ENCODE results near the gene RNU4-1.

RNU4-1 gene

GRCh38 chr12:120260607-120261006 lies 32.4 kb downstream of the RNU4-1 start:
- 0 out of 2 replicates have a peak, but pooled peaks cover 3% of the 10 kb centered on the region for H3F3A ChIP-seq (ENCODE audit: control insufficient read depth, insufficient read depth)
- H4K20me1 ChIP-seq (ENCODE audit: control insufficient read depth, insufficient read depth, low read depth, low read length) = 0 out of 2 replicates have a peak, but pooled peaks cover 4% of the 10 kb centered on the region
- no peak overlapping the region for H3K27ac ChIP-seq (ENCODE audit: low read depth, low read length)
- H3K9me2 ChIP-seq (replicated peaks; ENCODE audit: control insufficient read depth, low read length) = no peaks in the 10 kb centered on the region
- H3K27me3 ChIP-seq (ENCODE audit: control insufficient read depth, low read length) = peaks cover 38% of the 10 kb centered on the region
- no peaks in the 10 kb centered on the region for H3K79me2 ChIP-seq (ENCODE audit: control insufficient read depth, low read length)
- H3K9me3 ChIP-seq (ENCODE audit: control insufficient read depth, insufficient read depth, low read length) = no peaks in the 10 kb centered on the region
- peaks cover 7% of the 10 kb centered on the region for H3K4me1 ChIP-seq (ENCODE audit: control insufficient read depth, low read length)
- H3K36me3 ChIP-seq (ENCODE audit: control insufficient read depth, low read length) = no peaks in the 10 kb centered on the region
- no peak overlapping the region for H3K4me2 ChIP-seq (ENCODE audit: low read length)
- TF ChIP-seq CTCF (IDR thresholded peaks at IDR 0.05; ENCODE audit: low read depth, low read length, poor library complexity, severe bottlenecking) (no peak), EZH2phosphoT487 (IDR thresholded peaks at IDR 0.05; ENCODE audit: borderline replicate concordance, low read length) (no peak)
- no peak overlapping the region for H3K4me3 ChIP-seq (ENCODE audit: low read length)

- Histone ChIP-seq H4K20me1 (ENCODE audit: control insufficient read depth, insufficient read depth, low read depth, low read length) (0 out of 2 replicates have a peak, but pooled peaks cover 4% of the 10 kb centered on the region), H3K9me2 (replicated peaks; ENCODE audit: control insufficient read depth, low read length) (no peaks in the 10 kb centered on the region), H3K4me2 (ENCODE audit: low read length) (no peak overlapping the region)
Observed at GRCh38 chr12:120259418-120260202, 33.4 kb downstream of the RNU4-1 start.

GRCh38 chr12:120258323-120258896 lies 34.6 kb downstream of the RNU4-1 start:
- no peaks in the 10 kb centered on the region for H3K36me3 ChIP-seq (ENCODE audit: control insufficient read depth, low read length)
- no peak overlapping the region for H3K4me2 ChIP-seq (ENCODE audit: low read length)
- no peaks in the 10 kb centered on the region for H3K9me3 ChIP-seq (ENCODE audit: control insufficient read depth, insufficient read depth, low read length)
- H3K4me3 ChIP-seq (ENCODE audit: low read length) = no peak overlapping the region
- H3K4me1 ChIP-seq (ENCODE audit: control insufficient read depth, low read length) = no peaks in the 10 kb centered on the region
- no peak overlapping the region for H3K27ac ChIP-seq (ENCODE audit: low read depth, low read length)
- H3K79me2 ChIP-seq (ENCODE audit: control insufficient read depth, low read length) = no peaks in the 10 kb centered on the region
- H3K27me3 ChIP-seq (ENCODE audit: control insufficient read depth, low read length) = peaks cover 19% of the 10 kb centered on the region
- H3K9me2 ChIP-seq (replicated peaks; ENCODE audit: control insufficient read depth, low read length) = no peaks in the 10 kb centered on the region
- 0 out of 2 replicates have a peak, but pooled peaks cover 3% of the 10 kb centered on the region for H3F3A ChIP-seq (ENCODE audit: control insufficient read depth, insufficient read depth)
- 0 out of 2 replicates have a peak, but pooled peaks cover 1% of the 10 kb centered on the region for H4K20me1 ChIP-seq (ENCODE audit: control insufficient read depth, insufficient read depth, low read depth, low read length)
- TF ChIP-seq CTCF (IDR thresholded peaks at IDR 0.05; ENCODE audit: low read depth, low read length, poor library complexity, severe bottlenecking) (no peak), EZH2phosphoT487 (IDR thresholded peaks at IDR 0.05; ENCODE audit: borderline replicate concordance, low read length) (no peak)

More at GRCh38 chr12:120259418-120260202, 33.4 kb downstream of the RNU4-1 start:
- peaks cover under 1% of the 10 kb centered on the region for H3K4me1 ChIP-seq (ENCODE audit: control insufficient read depth, low read length)
- no peak overlapping the region for H3K4me3 ChIP-seq (ENCODE audit: low read length)
- H3K27ac ChIP-seq (ENCODE audit: low read depth, low read length) = no peak overlapping the region
- no peaks in the 10 kb centered on the region for H3K79me2 ChIP-seq (ENCODE audit: control insufficient read depth, low read length)
- TF ChIP-seq EZH2phosphoT487 (IDR thresholded peaks at IDR 0.05; ENCODE audit: borderline replicate concordance, low read length) (no peak), CTCF (IDR thresholded peaks at IDR 0.05; ENCODE audit: low read depth, low read length, poor library complexity, severe bottlenecking) (no peak)
- no peaks in the 10 kb centered on the region for H3K36me3 ChIP-seq (ENCODE audit: control insufficient read depth, low read length)
- peaks cover 31% of the 10 kb centered on the region for H3K27me3 ChIP-seq (ENCODE audit: control insufficient read depth, low read length)
- no peaks in the 10 kb centered on the region for H3K9me3 ChIP-seq (ENCODE audit: control insufficient read depth, insufficient read depth, low read length)
- 0 out of 2 replicates have a peak, but pooled peaks cover 3% of the 10 kb centered on the region for H3F3A ChIP-seq (ENCODE audit: control insufficient read depth, insufficient read depth)

Measured in DOHH2 (cell line).